GM12892 (cell line): ENCODE measurements around the gene PRR20G.

Experiments
- POLR2A ChIP-seq: IDR thresholded peaks from 2 replicates; pipeline ENCODE4 v1.6.1; 2011; ENCODE audit warnings: low read depth, low read length, control low read depth
- POLR2AphosphoS5 ChIP-seq: IDR thresholded peaks from 2 replicates; pipeline ENCODE4 v1.6.1; 2011; ENCODE audit warnings: low read depth, low read length, control low read depth

GRCh38 chr3:127287840-127288239, at the start of gene PRR20G:
- TF ChIP-seq POLR2AphosphoS5 (no peak), POLR2A (no peak)
